Esophagus muscularis mucosa (tissue), 4 donors: ENCODE results near the gene ZNF468.

ENCODE experiments used
- EP300 ChIP-seq: sonication (generic); formaldehyde crosslinking; IDR thresholded peaks from one replicate; pipeline ENCODE4 v1.6.1; 2017; ENCODE audit warnings: antibody characterized with exemption
- POLR2A ChIP-seq: fragments of 450-650 bp; IDR thresholded peaks from one replicate; pipeline ENCODE4 v1.6.1; 2017; ENCODE audit warnings: antibody characterized with exemption, moderate library complexity, mild to moderate bottlenecking, low read depth
- POLR2AphosphoS5 ChIP-seq, 2 donors: sonication (generic); formaldehyde crosslinking; IDR thresholded peaks; one replicate each; pipeline ENCODE4 v1.6.1; 2017; ENCODE audit warnings: antibody characterized with exemption in 2 of 2
- TF ChIP-seq, protein P1 (sequence below), 3 experiments: fragments of 200-600 bp in 2 of 3; fragments of 450-650 bp in 1 of 3; sonication (generic) in 2 of 3; IDR thresholded peaks; one replicate each; pipeline ENCODE4 v1.5.1; 2017 to 2019; ENCODE audit warnings: antibody characterized with exemption in 3 of 3, mild to moderate bottlenecking in 2 of 3, moderate library complexity in 1 of 3

DNA sequence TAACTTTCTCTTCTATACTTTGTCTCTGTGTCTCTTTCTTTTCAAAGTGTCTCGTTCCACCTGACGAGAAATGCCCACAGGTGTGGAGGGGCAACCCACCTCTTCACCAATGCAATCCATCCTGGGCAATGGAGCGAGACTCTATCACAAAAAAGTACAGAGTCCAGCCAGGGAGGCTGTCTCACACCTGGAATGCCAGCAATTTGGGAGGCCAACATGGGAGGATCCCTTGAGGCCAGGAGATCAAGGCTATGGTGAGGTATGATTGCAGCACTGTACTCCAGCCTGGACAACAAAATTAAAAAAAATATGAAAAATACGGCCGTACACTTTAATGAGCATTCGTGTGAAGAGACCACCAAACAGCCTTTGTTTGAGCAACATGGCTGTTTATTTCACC lies 68.0 kb downstream of the ZNF468 start:
- TF ChIP-seq, protein P1, sequence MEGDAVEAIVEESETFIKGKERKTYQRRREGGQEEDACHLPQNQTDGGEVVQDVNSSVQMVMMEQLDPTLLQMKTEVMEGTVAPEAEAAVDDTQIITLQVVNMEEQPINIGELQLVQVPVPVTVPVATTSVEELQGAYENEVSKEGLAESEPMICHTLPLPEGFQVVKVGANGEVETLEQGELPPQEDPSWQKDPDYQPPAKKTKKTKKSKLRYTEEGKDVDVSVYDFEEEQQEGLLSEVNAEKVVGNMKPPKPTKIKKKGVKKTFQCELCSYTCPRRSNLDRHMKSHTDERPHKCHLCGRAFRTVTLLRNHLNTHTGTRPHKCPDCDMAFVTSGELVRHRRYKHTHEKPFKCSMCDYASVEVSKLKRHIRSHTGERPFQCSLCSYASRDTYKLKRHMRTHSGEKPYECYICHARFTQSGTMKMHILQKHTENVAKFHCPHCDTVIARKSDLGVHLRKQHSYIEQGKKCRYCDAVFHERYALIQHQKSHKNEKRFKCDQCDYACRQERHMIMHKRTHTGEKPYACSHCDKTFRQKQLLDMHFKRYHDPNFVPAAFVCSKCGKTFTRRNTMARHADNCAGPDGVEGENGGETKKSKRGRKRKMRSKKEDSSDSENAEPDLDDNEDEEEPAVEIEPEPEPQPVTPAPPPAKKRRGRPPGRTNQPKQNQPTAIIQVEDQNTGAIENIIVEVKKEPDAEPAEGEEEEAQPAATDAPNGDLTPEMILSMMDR (IDR thresholded peaks at IDR 0.05) = no peak
- TF ChIP-seq POLR2A = no peak
- TF ChIP-seq EP300 = no peak
- TF ChIP-seq POLR2AphosphoS5 (IDR thresholded peaks at IDR 0.05) = no peak
